HepG2 (cell line): ENCODE measurements around the gene CTSZ. TPM values are rescaled to one million over a fixed set of nuclear protein-coding genes. Genes with fewer than 3 reads are reported as not detected.
"Not testable (repeated sequence)": the region's sequence is repeated elsewhere in the genome, so short reads cannot be mapped to it uniquely, and the experiment has no call there.

Experiments
- ATAC-seq: fragments of 200-7000 bp; cut with Tn5 transposase; 3 replicates; pipeline ENCODE4 v1.9.1; 2020; ENCODE audit warnings: mild to moderate bottlenecking, moderate library complexity
- BruUV-seq: library from RNA; stranded (reverse); fragments of 400-500 nt; replicated peaks from 2 replicates; lab custom pipeline; 2021; lab: Mats Ljungman, UMichigan
- CTCF ChIA-PET: fragments of 300-600 bp; formaldehyde crosslinking; extraction: SDS; loops from one replicate; lab custom pipeline; 2021; ENCODE audit warnings: low total read pairs, inconsistent platforms, low intra/inter-chr PET ratio; lab: Yijun Ruan, JAX
- POLR2A ChIA-PET: fragments of 350-600 bp; sonication (Branson Sonifier 250); formaldehyde crosslinking; loops from one replicate; lab custom pipeline; 2020; ENCODE audit warnings: antibody characterized with exemption, inconsistent platforms; lab: Yijun Ruan, JAX
- DNase-seq: peaks from one replicate; pipeline ENCODE4 v3.0.0-alpha.2; 2015; ENCODE audit warnings: low spot score
- FAIRE-seq: peaks from 3 replicates; lab custom pipeline; 2011; peaks lifted over from hg19 to GRCh38; lab: Jason Lieb, UNC
- H2AFZ ChIP-seq: one replicate; pipeline ENCODE4 v1.6.1; 2011; ENCODE audit warnings: low read length, inconsistent platforms
- H3K27ac ChIP-seq: fragments of 300-600 bp; 3 replicates; pipeline ENCODE4 v1.8.0; 2011; ENCODE audit warnings: mixed run types, mild to moderate bottlenecking, mixed read lengths, low read length, inconsistent platforms; ENCODE audit not compliant: insufficient read depth; ENCODE audit errors: extremely low read length
- H3K27me3 ChIP-seq, 2 experiments: fragments of 200-600 bp in 1 of 2; 2 replicates in 1 of 2; 3 replicates in 1 of 2; pipeline versions ENCODE4 v1.6.0 to v1.8.0; 2011; ENCODE audit warnings: low read length in 2 of 2, mild to moderate bottlenecking in 2 of 2, moderate library complexity in 2 of 2, inconsistent platforms in 1 of 2; ENCODE audit not compliant: insufficient read depth in 2 of 2, control insufficient read depth in 1 of 2
- H3K36me3 ChIP-seq, 2 experiments: fragments of 200-600 bp in 1 of 2; replicated peaks in 1 of 2; 2 replicates in 1 of 2; 3 replicates in 1 of 2; pipeline versions ENCODE4 v1.5.1 to v1.8.0; 2011; ENCODE audit warnings: low read length in 2 of 2, inconsistent platforms in 1 of 2; ENCODE audit not compliant: insufficient read depth in 2 of 2, control insufficient read depth in 1 of 2
- H3K4me1 ChIP-seq: 2 replicates; pipeline ENCODE4 v1.5.1; 2012; ENCODE audit warnings: low read length, inconsistent platforms; ENCODE audit not compliant: insufficient read depth
- H3K4me2 ChIP-seq: 2 replicates; pipeline ENCODE4 v1.6.0; 2011; ENCODE audit warnings: low read depth, low read length, inconsistent platforms
- H3K4me3 ChIP-seq, 3 experiments: fragments of 200-600 bp in 1 of 3; sonication (generic), shearing (Covaris generic) in 1 of 3; replicated peaks in 1 of 3; 2 replicates each; pipeline ENCODE4 v1.5.1; 2011 to 2016; ENCODE audit warnings: low read length in 3 of 3, inconsistent platforms in 2 of 3, low read depth in 2 of 3, mild to moderate bottlenecking in 2 of 3, control low read depth in 1 of 3, mixed read lengths in 1 of 3; ENCODE audit not compliant: insufficient read depth in 1 of 3
- H3K79me2 ChIP-seq: one replicate; pipeline ENCODE4 v1.6.1; 2011; ENCODE audit warnings: low read length, inconsistent platforms; ENCODE audit not compliant: insufficient read depth
- H3K9ac ChIP-seq: 2 replicates; pipeline ENCODE4 v1.6.0; 2011; ENCODE audit warnings: mild to moderate bottlenecking, low read depth, low read length, inconsistent platforms; ENCODE audit not compliant: insufficient read depth
- H3K9me3 ChIP-seq: 2 replicates; pipeline ENCODE4 v1.5.1; 2012; ENCODE audit warnings: mild to moderate bottlenecking, low read length
- H4K20me1 ChIP-seq: 2 replicates; pipeline ENCODE4 v1.6.0; 2011; ENCODE audit warnings: inconsistent platforms, mild to moderate bottlenecking, low read length, moderate library complexity; ENCODE audit not compliant: insufficient read depth
- CAMTA2 ChIP-seq: sonication (generic); formaldehyde crosslinking; IDR thresholded peaks from 2 replicates; pipeline ENCODE4 v1.4.0; 2020; ENCODE audit warnings: mild to moderate bottlenecking, missing genetic modification reagents, borderline replicate concordance
- HBP1 ChIP-seq: IDR thresholded peaks from 2 replicates; pipeline ENCODE4 v1.6.1; 2016; ENCODE audit warnings: low read depth, control low read depth
- HNF4A ChIP-seq: sonication (generic); formaldehyde crosslinking; IDR thresholded peaks from 2 replicates; pipeline ENCODE4 v1.4.0; 2020; ENCODE audit warnings: missing genetic modification reagents
- MLLT10 ChIP-seq: sonication (generic); formaldehyde crosslinking; IDR thresholded peaks from 2 replicates; pipeline ENCODE4 v1.4.0; 2020; ENCODE audit warnings: missing genetic modification reagents
- THAP7 ChIP-seq: sonication (generic); formaldehyde crosslinking; IDR thresholded peaks from 2 replicates; pipeline ENCODE4 v1.8.1; 2023; ENCODE audit warnings: mild to moderate bottlenecking, missing genetic modification reagents
- ZBTB4 ChIP-seq: sonication (generic); formaldehyde crosslinking; IDR thresholded peaks from 2 replicates; pipeline ENCODE4 v1.4.0; 2020; ENCODE audit warnings: missing genetic modification reagents, mild to moderate bottlenecking, borderline replicate concordance
- ZNF329 ChIP-seq: sonication (generic); formaldehyde crosslinking; IDR thresholded peaks from 2 replicates; pipeline ENCODE4 v1.9.0; 2021; ENCODE audit warnings: low read depth, mild to moderate bottlenecking, missing genetic modification reagents
- ZNF367 ChIP-seq: sonication (generic); formaldehyde crosslinking; IDR thresholded peaks from 2 replicates; pipeline ENCODE4 v1.4.0; 2020; ENCODE audit warnings: missing genetic modification reagents, borderline replicate concordance
- ZNF652 ChIP-seq: IDR thresholded peaks from 2 replicates; pipeline ENCODE4 v1.6.1; 2016; ENCODE audit warnings: low read depth, borderline replicate concordance
- ZNF747 ChIP-seq: sonication (generic); formaldehyde crosslinking; IDR thresholded peaks from 2 replicates; pipeline ENCODE4 v1.8.1; 2023; ENCODE audit warnings: missing genetic modification reagents, mild to moderate bottlenecking, borderline replicate concordance
- ZNF792 ChIP-seq: IDR thresholded peaks from 2 replicates; pipeline ENCODE4 v1.6.1; 2016
- WGBS: methylation state at CpG from one replicate; pipeline ENCODE4 v1.1.6; 2017; ENCODE audit warnings: low lambda C conversion rate; 5-methylcytosine and 5-hydroxymethylcytosine counted together
- in situ Hi-C: cut with HindIII; loops from 2 replicates; pipeline ENCODE4 v1.10.0; 2017; ENCODE audit warnings: low pct_unique_long_range_greater_than_20kb; ENCODE audit not compliant: extremely low pct_ligation_motif_present
- intact Hi-C: fragments of 100-400 bp; cut with micrococcal nuclease; formaldehyde crosslinking; loops from one replicate; pipeline ENCODE4 v1.10.0; 2022; ENCODE audit not compliant: unreplicated experiment
- polyA plus RNA-seq, 8 experiments: library from polyadenylated mRNA; depleted of rRNA in 3 of 8; stranded (reverse) in 7 of 8; unstranded in 1 of 8; fragments of >200 nt; fragmentation: Illumina TruSeq in 4 of 8; extraction: Trizol in 4 of 8; gene quantifications; 2 replicates each; pipeline versions ENCODE4 v1.2.1 to v1.2.3, GENCODE V29; 2011 to 2016; ENCODE audit warnings: low read depth in 4 of 8, missing spikeins in 1 of 8, mixed read lengths in 1 of 8; ENCODE audit not compliant: insufficient read depth in 1 of 8
- total RNA-seq, 5 experiments: library from RNA; depleted of rRNA; stranded (reverse); fragments of >200 nt; fragmentation: Illumina TruSeq; extraction: Trizol; gene quantifications; 2 replicates each; pipeline ENCODE4 v1.2.3, GENCODE V29; 2016; ENCODE audit warnings: low read depth in 1 of 5

CTSZ gene
- total and polyA plus RNA-seq, 2 of the 13 experiments (the other 11 are each of a cell fraction or from before 2014, with no cell fraction given) = 0.33 TPM; not detected in 1

- H4K20me1 ChIP-seq, H3K36me3 ChIP-seq, H2AFZ ChIP-seq, DNase-seq, ATAC-seq, H3K27ac ChIP-seq, CTCF ChIA-PET, intact Hi-C loops, H3K27me3 ChIP-seq, H3K9me3 ChIP-seq, in situ Hi-C loops: not testable (repeated sequence)
- FAIRE-seq = peak; percentile 12
- H3K9ac ChIP-seq = peak overlapping the region; percentile 60; the same call in 1 of the 2 replicates
- 76% methylated on average over 16 of the region's 16 CpGs for WGBS
- TSS peak; percentile 40 for BruUV-seq
- TF ChIP-seq ZNF747 (CRISPR knock-in tag) = 0 out of 2 replicates have a peak, but pooled peaks have one; percentile 3
- 0 out of 2 replicates have a peak, but pooled peaks have one; percentile 0 for TF ChIP-seq ZBTB4 (CRISPR knock-in tag)
- peaks cover 15% of the 10 kb centered on the region for H3K4me1 ChIP-seq
- peak overlapping the region; percentile 56 for H3K4me2 ChIP-seq
- peaks cover 25% of the 10 kb centered on the region for H3K79me2 ChIP-seq
- H3K4me3 ChIP-seq = peak overlapping the region; percentile 20 to 67 (median 61); a peak in 5 of 6 replicates
- POLR2A ChIA-PET = interaction anchor here (3.0 kb wide), 1 partner anchor 10 kb away, joined by 21 read pairs; the partner anchor contains the start of gene ATP5F1E
Measured at GRCh38 chr20:59041487-59041886, 34.4 kb upstream of the CTSZ start.

GRCh38 chr20:59040667-59041066 is 33.6 kb upstream of the CTSZ start:
- Histone ChIP-seq H4K20me1 (no peaks in the 10 kb centered on the region), H3K9me3 (no peaks in the 10 kb centered on the region), H3K4me1 (peaks cover 15% of the 10 kb centered on the region), H2AFZ (no peak overlapping the region), H3K36me3 (no peaks in the 10 kb centered on the region), H3K4me3 (no peak overlapping the region), H3K27ac (no peak overlapping the region), H3K27me3 (peaks cover 2 to 3% of the 10 kb centered on the region in 2 experiments; a peak in 2 of 5 replicates), H3K79me2 (peaks cover 25% of the 10 kb centered on the region), H3K9ac (no peak overlapping the region; the same call in 1 of the 2 replicates), H3K4me2 (peak overlapping the region; percentile 56)
- FAIRE-seq = peak; percentile 62
- in situ Hi-C loops (no loop called here), intact Hi-C loops (no loop called here)
- no peak for ATAC-seq
- no peak for DNase-seq
- ChIA-PET CTCF (no interaction called here), POLR2A (interaction anchor here (1.6 kb wide), 1 partner anchor 9 kb away, joined by 8 read pairs; the partner anchor contains the start of gene ATP5F1E)
- no TSS peak for BruUV-seq
- WGBS = 34% methylated on average over 5 of the region's 5 CpGs
- TF ChIP-seq CAMTA2 (CRISPR knock-in tag) (no peak), ZNF329 (CRISPR knock-in tag) (no peak), THAP7 (CRISPR knock-in tag) (no peak), MLLT10 (no peak), ZNF792 (CRISPR knock-in tag) (no peak), ZNF367 (CRISPR knock-in tag) (no peak), ZNF652 (CRISPR knock-in tag) (no peak), HBP1 (CRISPR knock-in tag) (no peak), HNF4A (CRISPR knock-in tag) (peak; percentile 10; the same call in 1 of the 2 replicates)
